ENCODE data around the gene ZNF300. TPM values are rescaled to one million over a fixed set of nuclear protein-coding genes. Genes with fewer than 3 reads are reported as not detected.

The ZNF300 gene
- total and polyA plus RNA-seq, 2 donors (not counting 3 experiments of a cell fraction or from before 2014, with no cell fraction given) = 4.6 to 9.6 TPM

GRCh38 chr5:150945486-150945885, 40.7 kb upstream of the ZNF300 start:
- intact Hi-C loops (cut with micrococcal nuclease) = no loop called here
- ChIA-PET POLR2A (no interaction called here), CTCF (no interaction called here)
- dilution Hi-C loops (cut with MboI; ENCODE audit: extremely low pct_ligation_motif_present, low sequenced_read_pairs) = no loop called here
- Histone ChIP-seq H4K20me1 (replicated peaks; ENCODE audit: control insufficient read depth, extremely low read depth, insufficient read depth, low read length) (no peaks in the 10 kb centered on the region), H3K36me3 (ENCODE audit: control insufficient read depth in 2 of 2, extremely low read depth in 1 of 2, insufficient read depth in 2 of 2, low read length in 2 of 2) (peaks cover 2 to 5% of the 10 kb centered on the region in 2 experiments), H3K4me2 (ENCODE audit: insufficient read depth, low read length) (peak overlapping the region; percentile 62), H3K27ac (ENCODE audit: insufficient read depth, low read depth, low read length) (peak overlapping the region; percentile 85), H3K27me3 (ENCODE audit: control insufficient read depth in 2 of 2, insufficient read depth in 2 of 2, low read length in 2 of 2) (no peaks in the 10 kb centered on the region), H3K4me1 (ENCODE audit: control insufficient read depth, extremely low read depth, insufficient read depth, low read length) (no peaks in the 10 kb centered on the region), H2AFZ (ENCODE audit: low read depth, low read length) (no peak overlapping the region), H3K79me2 (ENCODE audit: control insufficient read depth, insufficient read depth, low read length) (peaks cover 3% of the 10 kb centered on the region), H3K9ac (replicated peaks; ENCODE audit: extremely low read depth, insufficient read depth, low read length) (no peak overlapping the region), H3K9me1 (replicated peaks; ENCODE audit: control insufficient read depth, extremely low read depth, insufficient read depth, low read length) (no peaks in the 10 kb centered on the region), H3K9me3 (replicated peaks; ENCODE audit: control insufficient read depth, insufficient read depth, low read length) (peaks cover 2% of the 10 kb centered on the region), H3K4me3 (replicated peaks in 1 of 3; ENCODE audit: insufficient read depth in 1 of 3, low read depth in 1 of 3, low read length in 3 of 3) (peak overlapping the region in 1 of 3 experiments; percentile 85)
- FAIRE-seq (no peak), DNase-seq (ENCODE audit: low read depth, low spot score) (no peak)
- no peak for TF ChIP-seq GATA2 (IDR thresholded peaks at IDR 0.05; ENCODE audit: insufficient read depth, insufficient read length, low read depth, low read length)
- no peak for TF ChIP-seq CTCF (IDR thresholded peaks at IDR 0.05; ENCODE audit: extremely low read depth in 1 of 2, insufficient read depth in 1 of 2, low read depth in 1 of 2, low read length in 2 of 2)
- no peak for TF ChIP-seq MAX (IDR thresholded peaks at IDR 0.05; ENCODE audit: insufficient read depth, insufficient read length)
- TF ChIP-seq EZH2 (IDR thresholded peaks at IDR 0.05; ENCODE audit: borderline replicate concordance, low read depth, low read length, severe bottlenecking) = no peak
- no peak for TF ChIP-seq POLR2A (IDR thresholded peaks at IDR 0.05; ENCODE audit: low read depth, low read length)
- TF ChIP-seq JUN (IDR thresholded peaks at IDR 0.05; ENCODE audit: borderline replicate concordance, insufficient read depth, insufficient read length, low read depth) = no peak
- no peak for TF ChIP-seq FOS (IDR thresholded peaks at IDR 0.05; ENCODE audit: borderline replicate concordance, insufficient read depth, low read length)
- no peak for TF ChIP-seq MYC (IDR thresholded peaks at IDR 0.05; ENCODE audit: low read depth, low read length)
- no peak for TF ChIP-seq POLR2AphosphoS5 (IDR thresholded peaks at IDR 0.05; ENCODE audit: insufficient read depth, low read depth, low read length)
- BruUV-seq (replicated peaks) = TSS peak; percentile 51

All from endothelial cell of umbilical vein (primary cell).